ENCODE results near the gene CHST2. TPM values are rescaled to one million over a fixed set of nuclear protein-coding genes. Genes with fewer than 3 reads are reported as not detected.

Gene CHST2
- total RNA-seq, 1 experiment from 2014 or later = 17.3 TPM

DNA sequence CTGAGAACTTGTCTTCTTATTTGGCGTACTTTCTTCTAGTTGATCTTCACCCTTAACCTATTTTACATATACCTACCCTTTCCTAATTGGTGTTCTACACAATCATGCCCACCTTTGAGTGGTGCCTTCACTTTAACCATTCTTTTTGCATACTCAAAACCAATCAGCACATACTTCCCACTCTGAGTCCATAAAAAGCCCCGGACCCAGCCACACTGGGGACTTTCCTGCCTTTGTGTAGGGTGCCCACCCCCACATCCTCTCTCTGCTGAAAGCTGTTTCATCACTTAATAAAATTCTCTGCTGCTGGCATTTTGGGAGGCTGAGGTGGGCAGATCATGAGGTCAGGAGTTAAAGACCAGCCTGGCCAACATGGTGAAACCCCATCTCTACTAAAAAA is 15.9 kb upstream of the CHST2 start (continued):
- TF ChIP-seq, protein P1, sequence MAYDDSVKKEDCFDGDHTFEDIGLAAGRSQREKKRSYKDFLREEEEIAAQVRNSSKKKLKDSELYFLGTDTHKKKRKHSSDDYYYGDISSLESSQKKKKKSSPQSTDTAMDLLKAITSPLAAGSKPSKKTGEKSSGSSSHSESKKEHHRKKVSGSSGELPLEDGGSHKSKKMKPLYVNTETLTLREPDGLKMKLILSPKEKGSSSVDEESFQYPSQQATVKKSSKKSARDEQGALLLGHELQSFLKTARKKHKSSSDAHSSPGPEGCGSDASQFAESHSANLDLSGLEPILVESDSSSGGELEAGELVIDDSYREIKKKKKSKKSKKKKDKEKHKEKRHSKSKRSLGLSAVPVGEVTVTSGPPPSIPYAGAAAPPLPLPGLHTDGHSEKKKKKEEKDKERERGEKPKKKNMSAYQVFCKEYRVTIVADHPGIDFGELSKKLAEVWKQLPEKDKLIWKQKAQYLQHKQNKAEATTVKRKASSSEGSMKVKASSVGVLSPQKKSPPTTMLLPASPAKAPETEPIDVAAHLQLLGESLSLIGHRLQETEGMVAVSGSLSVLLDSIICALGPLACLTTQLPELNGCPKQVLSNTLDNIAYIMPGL (CRISPR knock-in tag; IDR thresholded peaks at IDR 0.05) = no peak
- TF ChIP-seq JUN (CRISPR knock-in tag; IDR thresholded peaks at IDR 0.05) = no peak
- TF ChIP-seq ZNF423 (CRISPR knock-in tag; IDR thresholded peaks at IDR 0.05) = no peak
- TF ChIP-seq ZNF396 (CRISPR knock-in tag; IDR thresholded peaks at IDR 0.05; ENCODE audit: borderline replicate concordance) = no peak
- TF ChIP-seq, protein P2, sequence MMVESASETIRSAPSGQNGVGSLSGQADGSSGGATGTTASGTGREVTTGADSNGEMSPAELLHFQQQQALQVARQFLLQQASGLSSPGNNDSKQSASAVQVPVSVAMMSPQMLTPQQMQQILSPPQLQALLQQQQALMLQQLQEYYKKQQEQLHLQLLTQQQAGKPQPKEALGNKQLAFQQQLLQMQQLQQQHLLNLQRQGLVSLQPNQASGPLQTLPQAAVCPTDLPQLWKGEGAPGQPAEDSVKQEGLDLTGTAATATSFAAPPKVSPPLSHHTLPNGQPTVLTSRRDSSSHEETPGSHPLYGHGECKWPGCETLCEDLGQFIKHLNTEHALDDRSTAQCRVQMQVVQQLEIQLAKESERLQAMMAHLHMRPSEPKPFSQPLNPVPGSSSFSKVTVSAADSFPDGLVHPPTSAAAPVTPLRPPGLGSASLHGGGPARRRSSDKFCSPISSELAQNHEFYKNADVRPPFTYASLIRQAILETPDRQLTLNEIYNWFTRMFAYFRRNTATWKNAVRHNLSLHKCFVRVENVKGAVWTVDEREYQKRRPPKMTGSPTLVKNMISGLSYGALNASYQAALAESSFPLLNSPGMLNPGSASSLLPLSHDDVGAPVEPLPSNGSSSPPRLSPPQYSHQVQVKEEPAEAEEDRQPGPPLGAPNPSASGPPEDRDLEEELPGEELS (CRISPR knock-in tag; IDR thresholded peaks at IDR 0.05) = no peak
- TF ChIP-seq NFYB (CRISPR knock-in tag; conservative IDR thresholded peaks at IDR 0.05; ENCODE audit: low read depth) = no peak

DNA sequence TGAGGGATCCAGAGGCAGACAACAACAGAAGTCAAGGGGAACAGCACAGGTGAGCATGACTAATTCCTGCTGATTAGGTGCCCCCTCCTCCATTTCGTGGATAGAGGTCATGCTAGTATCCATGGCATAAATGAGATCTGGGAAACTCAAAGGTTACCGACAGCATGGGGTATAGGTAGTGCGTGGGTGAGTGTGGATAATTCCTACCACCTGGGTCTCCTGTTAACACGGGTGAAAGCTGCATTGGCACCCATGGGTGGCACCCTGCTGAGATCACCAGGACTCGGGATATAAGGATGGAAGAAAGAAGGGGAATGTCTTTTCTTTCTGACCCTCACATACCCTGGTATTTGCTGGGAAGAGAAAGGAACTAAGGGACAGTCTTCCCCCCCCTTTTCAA is 14.4 kb upstream of the CHST2 start:
- no peak for DNase-seq (ENCODE audit: low spot score)
- Mint-ChIP-seq H3K27ac (no peak overlapping the region), H3K9me3 (peaks cover 49% of the 10 kb centered on the region), H3K4me1 (no peaks in the 10 kb centered on the region), H3K4me3 (no peak overlapping the region), H3K27me3 (ENCODE audit: low read depth) (peaks cover 3% of the 10 kb centered on the region; the same call in 1 of the 2 replicates), H3K36me3 (peaks cover 39% of the 10 kb centered on the region)
- ChIA-PET POLR2A (no interaction called here), CTCF (no interaction called here)
- ATAC-seq = no peak
- TF ChIP-seq ETV6 (CRISPR knock-in tag; IDR thresholded peaks at IDR 0.05) (no peak), NFE2L1 (CRISPR knock-in tag; IDR thresholded peaks at IDR 0.05) (no peak), ZNF423 (CRISPR knock-in tag; IDR thresholded peaks at IDR 0.05) (0 out of 2 replicates have a peak, but pooled peaks have one; percentile 25)
- TF ChIP-seq, protein P3, sequence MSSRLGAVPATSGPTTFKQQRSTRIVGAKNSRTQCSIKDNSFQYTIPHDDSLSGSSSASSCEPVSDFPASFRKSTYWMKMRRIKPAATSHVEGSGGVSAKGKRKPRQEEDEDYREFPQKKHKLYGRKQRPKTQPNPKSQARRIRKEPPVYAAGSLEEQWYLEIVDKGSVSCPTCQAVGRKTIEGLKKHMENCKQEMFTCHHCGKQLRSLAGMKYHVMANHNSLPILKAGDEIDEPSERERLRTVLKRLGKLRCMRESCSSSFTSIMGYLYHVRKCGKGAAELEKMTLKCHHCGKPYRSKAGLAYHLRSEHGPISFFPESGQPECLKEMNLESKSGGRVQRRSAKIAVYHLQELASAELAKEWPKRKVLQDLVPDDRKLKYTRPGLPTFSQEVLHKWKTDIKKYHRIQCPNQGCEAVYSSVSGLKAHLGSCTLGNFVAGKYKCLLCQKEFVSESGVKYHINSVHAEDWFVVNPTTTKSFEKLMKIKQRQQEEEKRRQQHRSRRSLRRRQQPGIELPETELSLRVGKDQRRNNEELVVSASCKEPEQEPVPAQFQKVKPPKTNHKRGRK (CRISPR knock-in tag; IDR thresholded peaks at IDR 0.05; ENCODE audit: borderline replicate concordance) = no peak

DNA sequence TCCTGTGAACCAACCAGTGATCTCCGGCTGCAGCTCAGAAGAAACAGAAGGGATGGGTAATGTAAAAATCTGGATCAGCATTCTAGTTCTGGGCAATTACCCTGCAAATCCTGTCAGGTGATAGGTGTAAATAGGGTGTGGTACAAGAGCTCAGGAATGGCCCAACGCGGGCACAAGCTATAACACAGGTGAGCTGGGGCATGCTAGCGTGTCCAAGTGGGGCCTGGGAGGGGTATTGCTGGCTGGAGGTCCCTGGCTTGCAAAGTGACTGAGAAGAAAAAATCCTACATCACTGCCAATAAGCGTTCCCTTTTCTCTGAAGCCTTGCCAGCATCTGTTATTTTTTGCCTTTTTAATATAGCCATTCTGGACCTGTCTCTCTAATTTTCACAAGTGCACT is 9.7 kb upstream of the CHST2 start:
- CTCF ChIA-PET = no interaction called here
- H3K9me3 Mint-ChIP-seq = peaks cover 29% of the 10 kb centered on the region
- ATAC-seq (no peak), DNase-seq (ENCODE audit: low spot score) (no peak)
- POLR2A ChIA-PET = no interaction called here
- no peaks in the 10 kb centered on the region for H3K4me1 Mint-ChIP-seq
- no peak overlapping the region for H3K4me3 Mint-ChIP-seq
- no peak for TF ChIP-seq EMX1 (CRISPR knock-in tag; IDR thresholded peaks at IDR 0.05)
- no peak for TF ChIP-seq OVOL2 (CRISPR knock-in tag; IDR thresholded peaks at IDR 0.05; ENCODE audit: borderline replicate concordance)
- TF ChIP-seq HMGA2 (CRISPR knock-in tag; IDR thresholded peaks at IDR 0.05) = no peak
- TF ChIP-seq, protein P4, sequence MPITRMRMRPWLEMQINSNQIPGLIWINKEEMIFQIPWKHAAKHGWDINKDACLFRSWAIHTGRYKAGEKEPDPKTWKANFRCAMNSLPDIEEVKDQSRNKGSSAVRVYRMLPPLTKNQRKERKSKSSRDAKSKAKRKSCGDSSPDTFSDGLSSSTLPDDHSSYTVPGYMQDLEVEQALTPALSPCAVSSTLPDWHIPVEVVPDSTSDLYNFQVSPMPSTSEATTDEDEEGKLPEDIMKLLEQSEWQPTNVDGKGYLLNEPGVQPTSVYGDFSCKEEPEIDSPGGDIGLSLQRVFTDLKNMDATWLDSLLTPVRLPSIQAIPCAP (CRISPR knock-in tag; IDR thresholded peaks at IDR 0.05) = no peak
- TF ChIP-seq, protein P1 (CRISPR knock-in tag; IDR thresholded peaks at IDR 0.05) = no peak
- TF ChIP-seq GRHL2 (CRISPR knock-in tag; IDR thresholded peaks at IDR 0.05; ENCODE audit: insufficient replicate concordance, severe bottlenecking) = no peak
- TF ChIP-seq, protein P5, sequence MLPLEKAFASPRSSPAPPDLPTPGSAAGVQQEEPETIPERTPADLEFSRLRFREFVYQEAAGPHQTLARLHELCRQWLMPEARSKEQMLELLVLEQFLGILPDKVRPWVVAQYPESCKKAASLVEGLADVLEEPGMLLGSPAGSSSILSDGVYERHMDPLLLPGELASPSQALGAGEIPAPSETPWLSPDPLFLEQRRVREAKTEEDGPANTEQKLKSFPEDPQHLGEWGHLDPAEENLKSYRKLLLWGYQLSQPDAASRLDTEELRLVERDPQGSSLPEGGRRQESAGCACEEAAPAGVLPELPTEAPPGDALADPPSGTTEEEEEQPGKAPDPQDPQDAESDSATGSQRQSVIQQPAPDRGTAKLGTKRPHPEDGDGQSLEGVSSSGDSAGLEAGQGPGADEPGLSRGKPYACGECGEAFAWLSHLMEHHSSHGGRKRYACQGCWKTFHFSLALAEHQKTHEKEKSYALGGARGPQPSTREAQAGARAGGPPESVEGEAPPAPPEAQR (CRISPR knock-in tag; IDR thresholded peaks at IDR 0.05) = no peak
- H3K36me3 Mint-ChIP-seq = peaks cover 26% of the 10 kb centered on the region
- H3K27ac Mint-ChIP-seq = no peak overlapping the region
- peaks cover 3% of the 10 kb centered on the region; the same call in 1 of the 2 replicates for H3K27me3 Mint-ChIP-seq (ENCODE audit: low read depth)

All from WTC11 (cell line).